NCI-H128 (cell line): Measurements from ENCODE around the gene KPNA6.
"Not testable (repeated sequence)": the region's sequence is repeated elsewhere in the genome, so short reads cannot be mapped to it uniquely, and the experiment has no call there.

Experiments
- DNase-seq: peaks from one replicate; lab custom pipeline; 2025; ENCODE audit not compliant: unreplicated experiment; lab: John Stamatoyannopoulos, UW

KPNA6 gene

GRCh38 chr1:32138965-32139364 is 31.1 kb downstream of the KPNA6 start:
- DNase-seq, result no peak

- DNase-seq, result no peak
Measured at GRCh38 chr1:32142446-32143301, 34.8 kb downstream of the KPNA6 start.

GRCh38 chr1:32143302-32143695 is 35.4 kb downstream of the KPNA6 start:
- DNase-seq, result not testable (repeated sequence)

- DNase-seq, result no peak
Measured at GRCh38 chr1:32144033-32144432, 36.2 kb downstream of the KPNA6 start.

GRCh38 chr1:32147799-32148198 is 39.9 kb downstream of the KPNA6 start:
- DNase-seq, result not testable (repeated sequence)

GRCh38 chr1:32150847-32151246 is 43.0 kb downstream of the KPNA6 start:
- no peak for DNase-seq

GRCh38 chr1:32151319-32151787 is 43.5 kb downstream of the KPNA6 start:
- DNase-seq, result peak; percentile 42

- no peak for DNase-seq
Measured at GRCh38 chr1:32159189-32159588, 51.3 kb downstream of the KPNA6 start.

GRCh38 chr1:32163405-32163804 is 55.5 kb downstream of the KPNA6 start:
- DNase-seq, result no peak

GRCh38 chr1:32165633-32166032 is 57.8 kb downstream of the KPNA6 start:
- DNase-seq, result not testable (repeated sequence)

- no peak for DNase-seq
Measured at GRCh38 chr1:32170991-32171390, 63.1 kb downstream of the KPNA6 start.

- DNase-seq, result no peak
Measured at GRCh38 chr1:32172621-32173245, 64.9 kb downstream of the KPNA6 start.

- DNase-seq, result no peak
Measured at GRCh38 chr1:32178380-32179192, 70.7 kb downstream of the KPNA6 start.

GRCh38 chr1:32179193-32179442 is 71.3 kb downstream of the KPNA6 start:
- DNase-seq, result no peak

- peak; percentile 91 for DNase-seq
Measured at GRCh38 chr1:32179443-32180185, 71.8 kb downstream of the KPNA6 start, which contains the start of gene TXLNA. TSS of gene TXLNA (plus strand) at chr1:32179675. CDS start at chr1:32180346, 671 bp downstream.

- no peak for DNase-seq
Measured at GRCh38 chr1:32180186-32181060, 72.6 kb downstream of the KPNA6 start.

- no peak for DNase-seq
Measured at GRCh38 chr1:32181065-32181464, 73.2 kb downstream of the KPNA6 start.

GRCh38 chr1:32181563-32181962 is 73.7 kb downstream of the KPNA6 start:
- DNase-seq, result no peak

- DNase-seq, result no peak
Measured at GRCh38 chr1:32182060-32182459, 74.2 kb downstream of the KPNA6 start.

GRCh38 chr1:32184650-32185049 is 76.8 kb downstream of the KPNA6 start:
- no peak for DNase-seq
